Measurements from ENCODE around the gene NUBP1. TPM values are rescaled to one million over a fixed set of nuclear protein-coding genes. Genes with fewer than 3 reads are reported as not detected.

The NUBP1 gene
- total RNA-seq, 2 donors from 2014 or later: 27.1 to 29.8 TPM

Other genes with a start within 250 kb of the NUBP1 start
- 10 to 100 TPM; 45.8 to 68.5 TPM for gene EMP2, start 163.2 kb upstream of the NUBP1 start, total RNA-seq
- under 1 TPM in 1 of 2 donors, not detected in 1; 0.14 TPM for gene TEKT5, start 48.9 kb upstream of the NUBP1 start, total RNA-seq
- 1 to 10 TPM; 2.1 to 3.7 TPM for gene TVP23A, start 75.0 kb downstream of the NUBP1 start, total RNA-seq
- 10 to 100 TPM; 10.0 to 11.9 TPM for gene CIITA, start 133.4 kb downstream of the NUBP1 start, total RNA-seq
- 10 to 100 TPM; 36.0 to 39.8 TPM for gene DEXI, start 198.6 kb downstream of the NUBP1 start, total RNA-seq
- 10 to 100 TPM; 19.4 to 20.1 TPM for gene CLEC16A, start 200.7 kb downstream of the NUBP1 start, total RNA-seq

Measured in posterior vena cava (tissue), 2 donors.